Measurements from ENCODE around the gene FOXP4. TPM values are rescaled to one million over a fixed set of nuclear protein-coding genes. Genes with fewer than 3 reads are reported as not detected.

Gene FOXP4
- total RNA-seq, 1 donor from 2014 or later: 30.0 TPM

DNA sequence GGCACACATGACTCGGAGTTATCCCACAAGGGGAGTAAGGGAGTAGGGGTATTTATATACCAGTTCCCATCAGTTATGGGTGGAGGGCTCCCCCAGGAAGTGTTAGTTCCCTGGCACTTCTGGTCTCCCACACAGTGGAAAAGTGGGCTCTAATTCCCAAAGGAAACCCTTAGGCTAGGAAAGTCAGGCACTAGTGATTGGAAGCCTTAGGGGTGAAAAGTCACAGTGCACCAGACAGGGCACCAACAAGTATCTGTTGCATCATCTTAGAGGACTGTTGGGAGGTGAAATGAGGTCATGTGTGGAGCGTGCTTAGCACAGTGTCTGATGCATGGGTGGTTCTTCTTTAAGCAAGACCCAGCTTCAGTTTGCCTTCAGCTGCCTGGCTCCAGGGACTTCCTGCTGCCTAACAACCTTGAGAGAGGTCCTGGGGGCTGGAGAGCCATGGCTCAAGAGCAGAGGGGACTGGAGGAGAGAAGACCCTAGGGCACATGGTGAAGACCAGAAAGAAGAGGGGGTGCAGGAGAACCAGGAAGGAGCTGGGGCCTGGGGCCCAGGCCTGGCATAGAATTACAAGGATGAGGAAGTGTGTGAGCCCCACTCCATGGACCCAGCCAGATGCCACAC lies 7.5 kb upstream of the FOXP4 start:
- H3K36me3 ChIP-seq: no peaks in the 10 kb centered on the region
- TF ChIP-seq, protein P1, sequence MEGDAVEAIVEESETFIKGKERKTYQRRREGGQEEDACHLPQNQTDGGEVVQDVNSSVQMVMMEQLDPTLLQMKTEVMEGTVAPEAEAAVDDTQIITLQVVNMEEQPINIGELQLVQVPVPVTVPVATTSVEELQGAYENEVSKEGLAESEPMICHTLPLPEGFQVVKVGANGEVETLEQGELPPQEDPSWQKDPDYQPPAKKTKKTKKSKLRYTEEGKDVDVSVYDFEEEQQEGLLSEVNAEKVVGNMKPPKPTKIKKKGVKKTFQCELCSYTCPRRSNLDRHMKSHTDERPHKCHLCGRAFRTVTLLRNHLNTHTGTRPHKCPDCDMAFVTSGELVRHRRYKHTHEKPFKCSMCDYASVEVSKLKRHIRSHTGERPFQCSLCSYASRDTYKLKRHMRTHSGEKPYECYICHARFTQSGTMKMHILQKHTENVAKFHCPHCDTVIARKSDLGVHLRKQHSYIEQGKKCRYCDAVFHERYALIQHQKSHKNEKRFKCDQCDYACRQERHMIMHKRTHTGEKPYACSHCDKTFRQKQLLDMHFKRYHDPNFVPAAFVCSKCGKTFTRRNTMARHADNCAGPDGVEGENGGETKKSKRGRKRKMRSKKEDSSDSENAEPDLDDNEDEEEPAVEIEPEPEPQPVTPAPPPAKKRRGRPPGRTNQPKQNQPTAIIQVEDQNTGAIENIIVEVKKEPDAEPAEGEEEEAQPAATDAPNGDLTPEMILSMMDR (IDR thresholded peaks at IDR 0.05): no peak
- H3K27ac ChIP-seq: no peak overlapping the region
- intact Hi-C loops (cut with DNase I): no loop called here
- no peaks in the 10 kb centered on the region for H3K27me3 ChIP-seq (ENCODE audit: low read depth)
- H3K4me1 ChIP-seq: peaks cover 27% of the 10 kb centered on the region
- no peaks in the 10 kb centered on the region for H3K9me3 ChIP-seq
- ATAC-seq: peak; percentile 70 to 81
- H3K4me3 ChIP-seq: no peak overlapping the region
- no peak for DNase-seq

DNA sequence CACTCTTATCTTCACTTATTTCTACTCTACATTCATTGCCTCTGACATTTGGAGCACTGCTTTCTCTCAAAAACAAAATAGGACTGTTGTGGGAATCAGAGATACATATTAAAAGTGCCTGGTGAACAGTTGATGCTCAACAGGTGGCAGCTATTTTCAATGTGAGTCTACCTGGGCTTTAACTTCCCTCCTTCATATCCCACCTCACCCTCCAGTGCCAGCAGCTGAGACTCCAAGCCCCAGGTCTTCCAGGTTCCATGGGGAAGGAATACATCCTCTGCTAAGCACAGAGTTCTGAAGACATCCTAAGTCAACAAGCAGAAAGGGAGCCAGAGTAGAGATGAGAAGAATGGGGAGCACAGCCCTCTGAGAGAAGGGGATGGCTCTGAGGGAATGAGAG lies 7.0 kb upstream of the FOXP4 start:
- no peak overlapping the region for H3K27ac ChIP-seq
- no peak for ATAC-seq
- H3K27me3 ChIP-seq (ENCODE audit: low read depth): no peaks in the 10 kb centered on the region
- intact Hi-C loops (cut with DNase I): no loop called here
- no peaks in the 10 kb centered on the region for H3K36me3 ChIP-seq
- DNase-seq: no peak
- no peaks in the 10 kb centered on the region for H3K9me3 ChIP-seq
- H3K4me3 ChIP-seq: no peak overlapping the region
- peaks cover 27% of the 10 kb centered on the region for H3K4me1 ChIP-seq
- TF ChIP-seq, protein P1 (IDR thresholded peaks at IDR 0.05): no peak

DNA sequence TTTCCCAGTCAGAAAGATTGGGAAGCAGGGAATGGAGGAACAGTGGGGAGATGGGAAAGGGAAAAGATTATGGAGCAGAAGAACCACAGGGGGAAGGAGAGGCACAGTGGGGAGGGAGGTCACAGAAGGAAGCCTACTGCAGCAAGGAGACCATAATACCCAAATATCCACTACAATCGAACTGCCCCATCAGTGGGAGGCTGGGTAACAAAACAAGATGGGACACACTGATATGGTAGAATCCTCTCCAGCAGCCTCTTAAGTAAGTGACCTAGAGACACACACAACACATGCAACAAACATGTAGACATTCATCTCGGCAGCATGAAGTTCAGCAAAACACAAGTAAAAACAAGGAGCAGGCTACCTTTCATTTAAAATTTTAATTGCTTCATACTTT lies 4.8 kb upstream of the FOXP4 start:
- ATAC-seq: no peak

DNA sequence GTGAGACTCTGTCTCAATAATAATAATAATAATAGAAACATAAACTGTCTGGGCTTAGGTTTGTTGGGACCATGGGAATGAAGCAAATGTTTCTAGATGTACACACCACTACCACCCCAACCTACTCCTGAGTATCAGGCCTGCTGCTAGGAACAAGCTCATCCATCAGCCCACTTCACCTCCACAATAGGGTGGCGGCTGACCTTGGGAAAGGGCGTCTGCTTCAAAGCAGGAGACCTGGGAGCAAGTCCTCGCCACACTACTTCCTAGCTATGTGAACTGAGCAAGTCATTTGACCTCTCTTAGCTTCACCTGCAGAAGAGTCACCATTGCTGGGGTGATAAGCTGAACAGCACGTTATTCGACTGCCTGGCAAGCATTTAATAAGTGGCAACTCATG lies 3.1 kb upstream of the FOXP4 start:
- Histone ChIP-seq H3K4me3 (no peak overlapping the region), H3K4me1 (peaks cover 27% of the 10 kb centered on the region), H3K27me3 (ENCODE audit: low read depth) (no peaks in the 10 kb centered on the region), H3K36me3 (no peaks in the 10 kb centered on the region), H3K27ac (no peak overlapping the region), H3K9me3 (no peaks in the 10 kb centered on the region)
- ATAC-seq (no peak), DNase-seq (no peak)
- intact Hi-C loops (cut with DNase I): no loop called here
- TF ChIP-seq, protein P1 (IDR thresholded peaks at IDR 0.05): no peak

More for the DNA sequence above, 4.8 kb upstream of the FOXP4 start:
- H3K36me3 ChIP-seq: no peaks in the 10 kb centered on the region
- H3K4me1 ChIP-seq: peaks cover 39% of the 10 kb centered on the region
- intact Hi-C loops (cut with DNase I): no loop called here
- no peaks in the 10 kb centered on the region for H3K9me3 ChIP-seq
- H3K27me3 ChIP-seq (ENCODE audit: low read depth): no peaks in the 10 kb centered on the region
- TF ChIP-seq, protein P1 (IDR thresholded peaks at IDR 0.05): no peak
- H3K27ac ChIP-seq: no peak overlapping the region
- no peak overlapping the region for H3K4me3 ChIP-seq
- DNase-seq: no peak

DNA sequence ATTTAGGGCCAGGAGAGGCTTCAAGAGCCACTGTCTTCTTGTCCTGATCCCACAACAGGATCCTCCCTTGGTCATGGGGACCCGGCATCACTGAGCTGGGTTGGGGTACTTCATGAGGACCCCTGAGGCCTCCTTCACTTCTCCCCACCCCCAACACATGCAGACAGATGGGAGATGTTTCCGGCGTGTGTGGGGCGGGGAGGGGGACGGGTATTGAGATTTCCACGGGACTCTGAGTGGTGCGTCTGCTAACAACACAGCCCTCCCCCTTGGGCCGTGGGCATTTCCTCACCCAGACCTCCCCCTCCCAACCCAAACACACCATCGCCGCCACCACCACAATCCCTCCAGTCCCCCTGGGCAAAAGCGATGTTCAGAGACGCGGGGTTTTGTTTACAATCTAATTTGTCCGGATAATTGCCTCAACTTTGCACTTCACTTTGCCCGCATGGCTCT lies 906 bp upstream of the FOXP4 start:
- DNase-seq (no peak), ATAC-seq (no peak)
- intact Hi-C loops (cut with DNase I): no loop called here
- no peaks in the 10 kb centered on the region for H3K27me3 ChIP-seq (ENCODE audit: low read depth)
- H3K4me1 ChIP-seq: peaks cover 36% of the 10 kb centered on the region
- peak overlapping the region; percentile 80 for H3K4me3 ChIP-seq
- TF ChIP-seq, protein P1 (IDR thresholded peaks at IDR 0.05): no peak
- no peaks in the 10 kb centered on the region for H3K9me3 ChIP-seq
- H3K27ac ChIP-seq: no peak overlapping the region
- H3K36me3 ChIP-seq: no peaks in the 10 kb centered on the region

All from lower lobe of right lung (tissue), 2 donors.